K562 (cell line): ENCODE measurements around the gene ANKMY2. TPM values are rescaled to one million over a fixed set of nuclear protein-coding genes. Genes with fewer than 3 reads are reported as not detected.
A peak's percentile ranks its signal among the peaks of the same experiment; 100 is the strongest.

Experiments
- ESRRA ChIP-seq: fragments of 450-650 bp; IDR thresholded peaks from 2 replicates; pipeline ENCODE4 v1.6.1; 2014; ENCODE audit warnings: low read depth, mild to moderate bottlenecking, moderate library complexity, borderline replicate concordance
- FOSL1 ChIP-seq: fragments of 200-800 bp; sonication (Bioruptor generic); conservative IDR thresholded peaks from 2 replicates; pipeline ENCODE4 v1.6.1; 2016; ENCODE audit warnings: missing genetic modification characterization, missing compliant biosample characterization
- IFI16 ChIP-seq: fragments of 250-450 bp; sonication (Bioruptor Pico); IDR thresholded peaks from 2 replicates; pipeline ENCODE4 v2.1.2; 2022; ENCODE audit warnings: mild to moderate bottlenecking, inconsistent platforms
- MEIS2 ChIP-seq: fragments of 450-650 bp; IDR thresholded peaks from 2 replicates; pipeline ENCODE4 v1.6.1; 2014; ENCODE audit warnings: mild to moderate bottlenecking; ENCODE audit not compliant: partially characterized antibody
- NKRF ChIP-seq: fragments of 450-650 bp; IDR thresholded peaks from 2 replicates; pipeline ENCODE4 v1.6.1; 2016; ENCODE audit warnings: borderline replicate concordance
- NR2C2 ChIP-seq, 2 experiments: fragments of 200-800 bp in 1 of 2; sonication (Bioruptor generic) in 1 of 2; sonication (generic) in 1 of 2; formaldehyde crosslinking in 1 of 2; IDR thresholded peaks; 2 replicates each; pipeline versions ENCODE4 v1.6.1 to v1.8.0; 2016 to 2022; ENCODE audit warnings: mild to moderate bottlenecking in 1 of 2, missing compliant biosample characterization in 1 of 2, missing genetic modification characterization in 1 of 2, missing genetic modification reagents in 1 of 2
- POLR3A ChIP-seq: IDR thresholded peaks from 2 replicates; pipeline ENCODE4 v1.6.1; 2011; ENCODE audit warnings: borderline replicate concordance, mild to moderate bottlenecking, moderate library complexity; ENCODE audit not compliant: insufficient read length, insufficient read depth; ENCODE audit errors: extremely low read depth
- PRPF4 ChIP-seq: fragments of 200-400 bp; formaldehyde crosslinking; IDR thresholded peaks from one replicate; pipeline ENCODE4 v1.6.1; 2017; ENCODE audit warnings: low read length, low read depth, mild to moderate bottlenecking; ENCODE audit not compliant: insufficient read depth, poor library complexity, severe bottlenecking
- RBM34 ChIP-seq: fragments of 200-400 bp; formaldehyde crosslinking; IDR thresholded peaks from 2 replicates; pipeline ENCODE4 v1.6.1; 2018; ENCODE audit warnings: low read length, borderline replicate concordance; ENCODE audit not compliant: insufficient read depth
- SIN3B ChIP-seq: fragments of 450-650 bp; IDR thresholded peaks from 2 replicates; pipeline ENCODE4 v1.6.1; 2017; ENCODE audit warnings: low read depth, mild to moderate bottlenecking, moderate library complexity
- TCF7 ChIP-seq: sonication (generic); IDR thresholded peaks from 2 replicates; pipeline ENCODE4 v1.6.1; 2016; ENCODE audit warnings: antibody characterized with exemption, borderline replicate concordance
- TEAD1 ChIP-seq, 2 experiments: fragments of 450-650 bp in 1 of 2; sonication (generic) in 1 of 2; formaldehyde crosslinking; IDR thresholded peaks; 2 replicates each; pipeline versions ENCODE4 v1.4.0 to v1.8.0; 2020 to 2022; ENCODE audit warnings: mild to moderate bottlenecking in 2 of 2, missing genetic modification reagents in 1 of 2
- ZNF134 ChIP-seq: fragments of 250-450 bp; sonication (Bioruptor Pico); conservative IDR thresholded peaks from 2 replicates; pipeline ENCODE4 v1.4.0; 2020
- ZNF311 ChIP-seq: fragments of 250-450 bp; sonication (Bioruptor Pico); IDR thresholded peaks from 2 replicates; pipeline ENCODE4 v1.4.0; 2020; ENCODE audit warnings: mild to moderate bottlenecking, moderate library complexity
- ZNF584 ChIP-seq: fragments of 200-800 bp; sonication (Bioruptor generic); IDR thresholded peaks from 2 replicates; pipeline ENCODE4 v1.6.1; 2016; ENCODE audit warnings: low read depth, mild to moderate bottlenecking, missing genetic modification characterization, missing compliant biosample characterization
- ZNF609 ChIP-seq: sonication (generic); formaldehyde crosslinking; IDR thresholded peaks from 2 replicates; pipeline ENCODE4 v1.8.1; 2023; ENCODE audit warnings: missing genetic modification reagents, mild to moderate bottlenecking, borderline replicate concordance
- polyA plus RNA-seq, 8 experiments: library from polyadenylated mRNA; depleted of rRNA in 4 of 8; stranded (reverse) in 5 of 8; unstranded in 3 of 8; fragments of >200 nt; fragmentation: Nextera tagmentation in 2 of 8; fragmentation: Illumina TruSeq in 1 of 8; extraction: Ambion mirVana in 2 of 8; extraction: Trizol in 1 of 8; gene quantifications; 2 replicates each; pipeline versions ENCODE4 v1.2.1 to v1.2.3, GENCODE V29; 2011 to 2014; ENCODE audit warnings: inconsistent platforms in 1 of 8, missing spikeins in 1 of 8
- total RNA-seq, 7 experiments: library from RNA; depleted of rRNA in 6 of 7; stranded (reverse); fragments of >200 nt in 6 of 7; fragmentation: Illumina TruSeq in 2 of 7; extraction: Trizol in 2 of 7; gene quantifications; 2 replicates each; pipeline versions ENCODE4 v1.2.1 to v1.2.3, GENCODE V29; 2011 to 2021; ENCODE audit warnings: low replicate concordance in 1 of 7
- TF ChIP-seq, protein P1 (sequence below), 3 experiments: fragments of 200-800 bp in 1 of 3; sonication (Bioruptor generic) in 1 of 3; sonication (generic) in 1 of 3; formaldehyde crosslinking in 1 of 3; IDR thresholded peaks; 2 replicates each; pipeline versions ENCODE4 v1.6.1 to v1.8.0; 2016 to 2022; ENCODE audit warnings: mild to moderate bottlenecking in 2 of 3, missing compliant biosample characterization in 2 of 3, missing genetic modification characterization in 2 of 3, missing genetic modification reagents in 1 of 3
- TF ChIP-seq, protein P2 (sequence below): sonication (generic); formaldehyde crosslinking; IDR thresholded peaks from 2 replicates; pipeline ENCODE4 v1.8.0; 2022; ENCODE audit warnings: mild to moderate bottlenecking, missing genetic modification reagents

ANKMY2 gene
- total and polyA plus RNA-seq, 9 of the 15 experiments (the other 6 are each of a cell fraction or from before 2014, with no cell fraction given) = 38.9 to 71.5 (median 48.8) TPM

DNA sequence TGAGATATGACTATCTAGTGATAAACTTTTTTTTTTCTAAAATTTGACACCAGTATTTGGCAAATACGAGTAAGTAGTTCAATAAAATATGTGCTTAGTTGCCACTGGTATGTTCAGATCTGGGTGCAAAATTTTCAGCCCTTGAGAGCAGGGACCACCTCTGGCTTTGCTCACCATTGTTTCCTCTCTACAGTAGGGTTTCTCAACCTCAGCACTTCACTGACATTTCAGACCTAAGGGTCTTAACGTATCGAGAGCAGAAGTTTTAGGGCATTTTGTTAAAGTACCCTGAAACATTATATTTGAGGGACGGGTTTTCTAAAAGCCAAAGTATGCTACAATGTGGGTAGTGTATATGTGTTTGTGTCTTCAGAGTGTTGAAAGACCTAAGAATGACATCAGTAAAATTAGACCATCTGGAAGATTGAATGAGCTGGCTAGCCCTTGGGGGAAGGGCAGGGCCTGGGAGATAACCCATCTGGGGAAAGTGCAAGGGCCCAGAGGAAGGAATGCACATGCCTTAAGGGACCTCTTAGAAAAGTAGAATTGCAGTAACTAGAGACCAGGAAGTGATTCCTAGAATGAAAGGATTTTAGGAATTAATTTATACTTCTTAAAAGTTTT is 12.2 kb upstream of the ANKMY2 start (continued):
- TF ChIP-seq, protein P1, sequence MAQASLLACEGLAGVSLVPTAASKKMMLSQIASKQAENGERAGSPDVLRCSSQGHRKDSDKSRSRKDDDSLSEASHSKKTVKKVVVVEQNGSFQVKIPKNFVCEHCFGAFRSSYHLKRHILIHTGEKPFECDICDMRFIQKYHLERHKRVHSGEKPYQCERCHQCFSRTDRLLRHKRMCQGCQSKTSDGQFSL (CRISPR knock-in tag; IDR thresholded peaks at IDR 0.05) = no peak
- TF ChIP-seq, protein P1 (tag; IDR thresholded peaks at IDR 0.05) = no peak
- no peak for TF ChIP-seq TCF7
- no peak for TF ChIP-seq RBM34
- TF ChIP-seq ZNF584 (CRISPR knock-in tag) = no peak
- peak; percentile 63 for TF ChIP-seq FOSL1
- no peak for TF ChIP-seq ZNF609 (CRISPR knock-in tag)
- TF ChIP-seq MEIS2 = peak; percentile 88
- TF ChIP-seq, protein P2, sequence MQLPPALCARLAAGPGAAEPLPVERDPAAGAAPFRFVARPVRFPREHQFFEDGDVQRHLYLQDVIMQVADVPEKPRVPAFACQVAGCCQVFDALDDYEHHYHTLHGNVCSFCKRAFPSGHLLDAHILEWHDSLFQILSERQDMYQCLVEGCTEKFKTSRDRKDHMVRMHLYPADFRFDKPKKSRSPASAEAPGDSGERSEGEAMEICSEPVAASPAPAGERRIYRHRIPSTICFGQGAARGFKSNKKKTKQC (CRISPR knock-in tag) = no peak
- no peak for TF ChIP-seq ESRRA
- peak; percentile 88 to 97 for TF ChIP-seq TEAD1 (CRISPR knock-in tag; IDR thresholded peaks at IDR 0.05)
- no peak for TF ChIP-seq POLR3A
- TF ChIP-seq PRPF4 = no peak
- no peak for TF ChIP-seq IFI16 (CRISPR knock-in tag)
- TF ChIP-seq SIN3B = no peak
- no peak for TF ChIP-seq NR2C2 (CRISPR knock-in tag; IDR thresholded peaks at IDR 0.05)
- 0 out of 2 replicates have a peak, but pooled peaks have one; percentile 58 for TF ChIP-seq NR2C2 (tag; IDR thresholded peaks at IDR 0.05)
- TF ChIP-seq ZNF134 (CRISPR knock-in tag) = no peak
- TF ChIP-seq NKRF = no peak
- no peak for TF ChIP-seq ZNF311 (CRISPR knock-in tag)
